COR-L47 (cell line): ENCODE data around the gene SLC2A4RG.

ENCODE experiments used
- DNase-seq: peaks from one replicate; lab custom pipeline; 2025; lab: John Stamatoyannopoulos, UW

Gene SLC2A4RG

GRCh38 chr20:63741354-63741675, 1.7 kb downstream of the SLC2A4RG start:
- no peak for DNase-seq

GRCh38 chr20:63741676-63742380, 2.3 kb downstream of the SLC2A4RG start:
- DNase-seq: no peak

GRCh38 chr20:63742381-63743024, 2.9 kb downstream of the SLC2A4RG start:
- no peak for DNase-seq

- no peak for DNase-seq
Measured at GRCh38 chr20:63743210-63743970, 3.8 kb downstream of the SLC2A4RG start.

- no peak for DNase-seq
Measured at GRCh38 chr20:63744158-63744557, 4.6 kb downstream of the SLC2A4RG start.

DNA sequence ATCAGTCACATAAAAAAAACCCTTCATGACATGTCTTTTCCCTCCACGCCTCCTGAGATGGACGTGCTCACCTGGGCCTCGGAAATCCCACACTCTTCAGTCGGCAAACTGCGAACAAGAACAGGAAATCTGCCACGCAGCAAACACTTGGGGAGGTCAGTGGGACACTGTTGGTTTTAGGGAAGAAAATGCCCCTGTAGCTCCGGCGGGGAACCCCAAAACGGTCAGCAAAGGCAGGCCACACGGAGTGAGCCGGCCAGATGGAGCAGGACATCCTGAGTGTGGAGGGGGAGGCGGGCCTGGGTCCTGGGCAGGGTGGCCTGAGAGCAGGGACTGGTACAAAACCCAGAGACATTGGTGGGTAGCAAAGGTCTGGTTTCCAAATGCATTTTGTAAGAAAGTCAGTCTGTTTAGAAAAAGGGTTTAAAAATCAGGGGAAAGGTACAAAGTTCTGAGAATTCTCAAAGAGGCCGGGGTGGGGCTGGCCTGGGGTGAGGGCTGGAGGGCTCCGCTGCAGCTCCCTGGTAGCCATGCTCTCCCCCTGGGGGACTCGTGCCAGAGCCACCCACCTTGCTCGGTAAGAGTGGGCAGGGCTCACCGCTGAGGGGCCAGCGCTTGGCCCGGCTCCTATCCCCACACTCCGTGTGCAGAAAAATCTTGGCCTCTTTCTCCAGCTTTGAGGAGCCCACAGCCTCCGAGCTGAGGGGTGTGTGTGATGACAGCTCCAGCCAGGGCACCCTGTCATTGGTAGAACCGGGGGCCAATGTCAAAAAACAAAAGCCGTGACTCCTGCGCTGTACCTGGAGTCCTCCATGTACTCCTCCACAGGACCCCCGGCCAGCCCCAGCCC, 5.2 kb downstream of the SLC2A4RG start:
- DNase-seq: no peak

DNA sequence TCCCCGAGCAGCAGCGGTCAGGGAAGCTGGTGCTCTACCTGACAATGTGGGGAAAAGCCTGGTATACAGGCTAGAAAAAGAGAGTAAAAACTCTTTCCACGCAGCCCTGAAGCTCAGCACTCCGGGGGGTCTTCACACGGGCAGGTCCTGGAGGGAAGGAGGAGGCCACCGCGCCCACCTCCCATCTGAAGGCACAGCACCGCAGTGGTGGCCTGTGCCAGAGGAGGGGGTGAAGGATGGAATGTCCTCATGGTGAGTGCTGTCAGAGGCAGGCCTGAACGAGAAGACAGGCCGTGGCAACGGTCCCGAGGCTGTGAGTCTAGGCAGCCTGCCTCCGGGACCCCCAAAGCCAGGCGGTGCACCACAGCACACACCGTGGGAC, 5.8 kb downstream of the SLC2A4RG start:
- no peak for DNase-seq

DNA sequence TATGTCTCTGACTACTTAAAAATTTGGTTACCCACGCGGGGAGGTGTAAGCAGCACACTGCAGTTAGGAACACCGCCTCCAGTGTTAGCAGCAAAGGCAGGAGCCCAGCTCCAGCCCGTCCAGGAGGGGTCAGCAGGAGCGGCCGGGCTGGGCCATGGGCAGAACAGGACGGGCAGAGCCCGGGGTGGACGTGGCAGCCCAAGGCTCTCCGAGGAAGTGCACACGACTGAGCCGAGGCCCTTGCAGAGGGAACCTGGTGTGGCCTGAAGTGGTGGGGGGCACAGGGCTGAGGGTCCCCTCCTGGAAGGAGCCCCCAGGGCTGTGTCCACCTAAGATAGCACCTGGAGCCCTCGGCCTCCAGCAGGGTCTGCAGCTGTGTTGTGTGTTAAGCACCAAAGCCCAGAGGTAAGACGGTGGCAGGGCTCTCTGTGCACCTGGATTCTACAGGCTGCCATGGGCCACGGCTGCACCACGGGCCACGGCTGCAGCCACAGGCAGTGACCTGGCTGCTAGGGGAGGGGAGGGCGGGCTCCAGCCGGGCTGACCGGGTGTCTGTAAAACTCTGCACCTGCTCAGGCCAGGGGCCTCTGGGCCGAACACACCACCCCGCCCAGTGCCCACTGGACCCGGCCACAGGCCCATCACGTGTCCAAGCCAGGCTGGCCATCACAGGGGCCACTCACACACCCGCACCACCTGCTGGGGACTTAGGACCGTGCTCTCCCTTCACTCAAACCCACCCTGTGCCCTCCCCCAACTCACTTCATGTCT, 6.6 kb downstream of the SLC2A4RG start:
- no peak for DNase-seq

- DNase-seq: no peak
Measured at GRCh38 chr20:63746751-63747315, 7.3 kb downstream of the SLC2A4RG start.

DNA sequence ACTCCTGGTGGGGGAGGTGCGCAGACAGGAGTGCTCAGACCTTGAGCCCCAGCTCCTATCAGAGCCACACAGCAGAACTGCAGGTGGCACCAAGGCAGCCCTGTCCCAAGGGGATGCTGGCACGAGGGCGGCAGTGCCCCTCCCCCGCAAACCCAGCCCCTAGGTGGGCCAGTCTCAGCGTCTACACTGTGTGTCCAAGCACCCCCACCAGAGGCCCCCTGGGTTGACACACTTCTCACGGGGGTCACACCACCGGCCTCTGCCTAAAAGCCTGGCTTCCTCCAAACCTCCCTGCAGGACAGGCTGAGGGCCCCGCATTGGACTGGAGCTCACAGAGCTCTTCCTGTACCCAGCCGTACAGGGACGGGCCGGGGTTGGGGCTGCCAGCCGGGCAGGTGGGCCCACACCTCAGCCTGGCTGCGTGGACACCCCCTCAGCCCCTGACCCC, 8.1 kb downstream of the SLC2A4RG start:
- DNase-seq: no peak

DNA sequence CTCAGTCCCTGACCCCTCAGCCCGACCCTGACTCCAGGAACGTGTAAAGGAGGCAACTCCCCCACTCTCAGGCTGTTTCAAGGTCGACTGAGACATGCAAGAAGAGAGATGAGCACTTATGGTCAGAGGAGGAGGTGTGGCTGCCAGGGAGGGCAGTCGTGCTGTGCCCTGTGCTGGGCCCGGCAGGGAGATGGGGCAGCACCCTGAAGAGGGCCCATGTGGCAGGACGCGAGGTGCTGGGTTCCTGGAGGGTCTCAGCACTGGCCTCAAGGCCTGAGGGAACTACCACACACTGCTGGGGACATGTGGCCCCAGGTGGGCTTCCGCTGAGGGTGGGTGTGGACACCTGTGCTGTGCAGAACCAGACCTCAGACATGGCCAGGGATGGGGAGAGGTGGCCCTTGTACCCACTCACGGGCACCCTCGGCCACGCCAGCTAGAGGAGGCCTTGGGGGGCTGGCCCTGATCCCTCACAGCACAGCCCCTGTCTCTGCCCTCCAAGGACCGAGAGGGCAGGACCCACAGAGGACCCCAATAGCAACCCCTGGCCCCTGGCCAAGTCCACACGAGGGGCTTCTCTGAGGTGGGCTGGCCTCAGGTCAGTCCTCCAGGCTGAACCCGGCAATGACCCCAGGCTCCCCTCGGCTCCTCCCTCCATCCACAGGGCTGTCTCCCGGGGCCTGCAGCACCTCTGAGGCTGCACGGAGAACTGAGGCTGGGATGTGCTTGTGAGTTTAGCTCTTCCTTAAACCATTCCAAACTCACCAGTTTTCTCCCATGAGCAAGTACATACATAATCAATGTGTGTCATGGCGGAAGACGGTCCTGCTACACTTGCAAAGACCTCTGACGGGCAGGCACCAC, 8.7 kb downstream of the SLC2A4RG start:
- DNase-seq: no peak

- DNase-seq: no peak
Measured at GRCh38 chr20:63748934-63749270, 9.3 kb downstream of the SLC2A4RG start.

GRCh38 chr20:63749597-63750508, 10.3 kb downstream of the SLC2A4RG start:
- DNase-seq: no peak

- DNase-seq: no peak
Measured at GRCh38 chr20:63750807-63751470, 11.4 kb downstream of the SLC2A4RG start.

DNA sequence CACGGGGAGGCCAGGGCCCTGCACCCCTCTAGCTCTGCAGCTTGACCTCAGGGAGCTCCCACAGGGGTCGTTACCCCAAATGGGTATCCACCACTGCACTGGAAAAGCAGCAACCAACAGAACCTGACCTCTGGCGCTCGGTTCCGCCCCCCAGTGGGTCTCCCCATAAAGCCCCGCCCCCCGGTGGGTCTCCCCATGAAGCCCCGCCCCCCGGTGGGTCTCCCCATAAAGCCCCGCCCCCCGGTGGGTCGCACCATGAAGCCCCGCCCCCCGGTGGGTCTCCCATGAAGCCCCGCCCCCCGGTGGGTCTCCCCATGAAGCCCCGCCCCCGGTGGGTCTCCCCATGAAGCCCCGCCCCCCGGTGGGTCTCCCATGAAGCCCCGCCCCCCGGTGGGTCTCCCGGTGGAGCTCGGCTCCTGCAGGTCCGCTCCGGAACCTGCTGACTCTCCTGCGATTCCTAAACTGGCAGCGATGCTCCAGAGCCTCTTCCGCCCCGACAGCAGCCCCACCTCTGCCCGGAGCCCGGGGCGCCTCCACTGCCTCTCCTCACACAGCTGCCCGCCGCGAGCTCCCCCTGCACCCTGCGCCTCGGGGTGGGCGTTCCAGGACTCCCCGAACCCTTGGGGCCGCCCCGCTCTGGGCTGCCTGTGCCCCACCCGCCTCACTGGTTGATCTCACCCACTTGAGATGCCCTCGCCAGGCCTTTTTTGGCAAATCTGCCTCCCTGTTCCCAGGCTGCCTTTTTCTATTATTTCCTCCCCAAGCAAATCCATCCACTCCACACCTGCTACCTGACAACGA, 12.1 kb downstream of the SLC2A4RG start:
- no peak for DNase-seq

DNA sequence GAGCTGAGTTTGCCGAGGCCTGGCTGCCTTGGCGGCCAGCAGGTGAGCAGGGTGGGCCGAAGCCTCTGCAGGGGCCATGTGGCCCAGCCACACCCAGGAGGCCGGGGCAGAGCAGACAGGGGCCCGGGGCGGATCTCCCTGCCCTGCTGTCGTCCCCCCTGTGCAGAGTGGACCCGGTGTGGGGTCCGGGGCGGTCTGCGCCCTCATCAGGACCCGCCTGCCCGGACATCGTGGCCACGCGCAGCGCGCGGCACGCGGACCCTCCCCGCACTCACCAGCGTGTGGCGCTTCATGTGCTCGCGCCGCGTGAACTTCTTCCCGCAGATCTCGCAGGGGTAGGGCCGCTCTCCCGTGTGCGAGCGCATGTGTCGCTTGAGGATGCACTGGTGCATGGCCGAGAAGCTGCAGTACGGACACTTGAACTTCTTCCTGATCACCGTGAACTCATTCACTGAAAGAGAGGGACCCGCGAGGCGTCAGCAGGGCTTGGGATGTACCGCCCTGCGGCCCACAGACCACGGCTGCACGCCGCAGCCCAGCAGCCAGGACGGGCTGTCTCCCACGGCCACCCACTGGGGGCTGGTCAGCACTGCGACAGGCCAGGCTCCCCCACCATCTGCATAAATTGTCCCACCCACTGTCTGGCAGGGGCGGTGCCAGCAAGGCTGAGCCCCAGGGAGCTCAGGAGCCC, 13.0 kb downstream of the SLC2A4RG start:
- no peak for DNase-seq

DNA sequence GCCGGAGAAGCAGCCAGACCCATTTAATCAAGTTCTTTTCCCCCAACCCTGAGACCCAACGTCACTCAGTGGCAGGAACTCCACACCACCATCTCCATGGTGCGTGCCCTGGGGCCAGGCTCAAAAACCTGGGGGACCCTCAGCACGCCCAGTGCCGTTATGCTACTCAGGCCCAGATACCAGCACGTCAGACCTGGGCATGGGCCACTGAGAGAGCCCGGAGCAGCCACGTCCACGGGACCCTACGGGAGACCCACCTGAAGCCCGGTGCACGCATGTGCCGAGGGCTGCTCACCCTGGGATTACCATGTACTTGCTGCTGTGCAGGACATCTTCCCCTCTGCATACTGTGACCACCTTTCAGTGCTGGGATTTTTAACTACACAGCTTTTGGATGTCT, 13.8 kb downstream of the SLC2A4RG start:
- no peak for DNase-seq
